HAP-1 (cell line): ENCODE measurements around the gene KANSL1.

Source experiments
- DNase-seq, 2 experiments: peaks; one replicate each; pipeline ENCODE4 v3.0.0-alpha.2; 2016 to 2020; ENCODE audit warnings: low spot score in 2 of 2
- H3K27me3 ChIP-seq: fragments of 250-450 bp; sonication (Bioruptor Pico); 2 replicates; pipeline ENCODE4 v1.5.1; 2020; ENCODE audit warnings: low read depth, mild to moderate bottlenecking, moderate library complexity
- H3K36me3 ChIP-seq: fragments of 250-450 bp; sonication (Bioruptor Pico); replicated peaks from 2 replicates; pipeline ENCODE4 v1.5.1; 2020; ENCODE audit warnings: mild to moderate bottlenecking
- H3K4me1 ChIP-seq: fragments of 250-450 bp; sonication (Bioruptor Pico); 2 replicates; pipeline ENCODE4 v1.5.1; 2020; ENCODE audit warnings: mild to moderate bottlenecking
- H3K4me3 ChIP-seq: fragments of 250-450 bp; sonication (Bioruptor Pico); 2 replicates; pipeline ENCODE4 v1.5.1; 2020; ENCODE audit warnings: mild to moderate bottlenecking, moderate library complexity
- H3K9me3 ChIP-seq: fragments of 250-450 bp; sonication (Bioruptor Pico); 2 replicates; pipeline ENCODE4 v1.5.1; 2020; ENCODE audit warnings: mild to moderate bottlenecking, moderate library complexity
- in situ Hi-C: fragments of 300-500 bp; cut with MboI; formaldehyde crosslinking; loops from 3 replicates; pipeline ENCODE4 v1.14.3; 2020; ENCODE audit warnings: low sequenced_read_pairs, inconsistent platforms, mixed read lengths

Gene KANSL1

GRCh38 chr17:45980855-45981254 lies 212.4 kb downstream of the KANSL1 start:
- Histone ChIP-seq H3K36me3 (no peaks in the 10 kb centered on the region), H3K27me3 (no peaks in the 10 kb centered on the region), H3K9me3 (no peaks in the 10 kb centered on the region), H3K4me3 (no peak overlapping the region), H3K4me1 (no peaks in the 10 kb centered on the region)
- in situ Hi-C loops: loop anchor here (25.0 kb wide), 1 partner anchor 831 kb away; the partner anchor contains the start of gene WNT3
- no peak for DNase-seq
